Activated CD4-positive, alpha-beta T cell treated with anti-CD3 and anti-CD28 coated beads for 1 hour (primary cell): ENCODE data around the gene UTP4.
"Not testable (repeated sequence)": the region's sequence is repeated elsewhere in the genome, so short reads cannot be mapped to it uniquely, and the experiment has no call there.

Experiments
- DNase-seq: peaks from one replicate; pipeline ENCODE4 v3.0.0-alpha.2; 2020

Gene UTP4

GRCh38 chr16:69131839-69132423, 518 bp upstream of the UTP4 start:
- peak; percentile 51 for DNase-seq

GRCh38 chr16:69133373-69133954, 1.0 kb downstream of the UTP4 start:
- DNase-seq: no peak

GRCh38 chr16:69138608-69139007, 6.2 kb downstream of the UTP4 start:
- DNase-seq: no peak

GRCh38 chr16:69139464-69139863, 7.0 kb downstream of the UTP4 start:
- DNase-seq: not testable (repeated sequence)

GRCh38 chr16:69141014-69141413, 8.6 kb downstream of the UTP4 start:
- DNase-seq: no peak

- DNase-seq: no peak
These were observed 9.5 kb downstream of the UTP4 start for GRCh38 chr16:69141936-69142335.

GRCh38 chr16:69143116-69143515, 10.7 kb downstream of the UTP4 start:
- DNase-seq: no peak

GRCh38 chr16:69145658-69146057, 13.2 kb downstream of the UTP4 start:
- no peak for DNase-seq

GRCh38 chr16:69149621-69150020, 17.2 kb downstream of the UTP4 start:
- DNase-seq: not testable (repeated sequence)

GRCh38 chr16:69150146-69150865, 17.9 kb downstream of the UTP4 start:
- DNase-seq: no peak

- DNase-seq: no peak
These were observed 24.7 kb downstream of the UTP4 start for GRCh38 chr16:69157196-69157595.

GRCh38 chr16:69160192-69160591, 27.7 kb downstream of the UTP4 start:
- DNase-seq: no peak

GRCh38 chr16:69165584-69165983, 33.1 kb downstream of the UTP4 start:
- DNase-seq: no peak

- DNase-seq: peak; percentile 27
These were observed 33.9 kb downstream of the UTP4 start for GRCh38 chr16:69166221-69166833.

GRCh38 chr16:69166946-69167930, 34.8 kb downstream of the UTP4 start:
- no peak for DNase-seq

GRCh38 chr16:69169051-69169450, 36.6 kb downstream of the UTP4 start:
- no peak for DNase-seq

- DNase-seq: no peak
These were observed 37.3 kb downstream of the UTP4 start for GRCh38 chr16:69169607-69170352.

- no peak for DNase-seq
These were observed 39.1 kb downstream of the UTP4 start for GRCh38 chr16:69171325-69172084.

GRCh38 chr16:69176033-69176800, 43.8 kb downstream of the UTP4 start:
- DNase-seq: no peak

- DNase-seq: no peak
These were observed 47.0 kb downstream of the UTP4 start for GRCh38 chr16:69179328-69180010.
